Inflammatory macrophage treated with lipopolysaccharide for 4 hours (primary cell): Measurements from ENCODE around the gene MAPK10.

Source experiments
- DNase-seq: peaks from one replicate; pipeline ENCODE4 v3.0.0-alpha.2; 2020

MAPK10 gene

DNA sequence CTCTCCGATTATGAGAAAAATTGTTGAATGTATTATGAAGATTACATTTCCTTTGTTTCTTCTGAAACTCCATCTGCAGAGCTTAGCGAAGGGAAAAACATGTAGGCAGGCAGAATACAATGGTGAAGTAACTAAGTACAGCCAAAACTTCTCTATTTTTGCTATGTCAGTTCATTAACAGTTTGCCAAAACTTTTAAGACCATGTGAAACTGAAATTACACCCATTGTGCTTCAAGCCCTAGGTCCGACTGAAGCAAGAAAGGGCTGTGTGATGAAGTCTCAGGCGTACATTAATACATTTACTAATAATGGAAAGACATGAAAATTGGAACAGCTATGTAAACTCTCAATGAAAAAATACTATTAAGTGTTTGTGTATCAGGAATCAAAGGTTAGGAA lies 398.0 kb downstream of the MAPK10 start:
- DNase-seq, result no peak

DNA sequence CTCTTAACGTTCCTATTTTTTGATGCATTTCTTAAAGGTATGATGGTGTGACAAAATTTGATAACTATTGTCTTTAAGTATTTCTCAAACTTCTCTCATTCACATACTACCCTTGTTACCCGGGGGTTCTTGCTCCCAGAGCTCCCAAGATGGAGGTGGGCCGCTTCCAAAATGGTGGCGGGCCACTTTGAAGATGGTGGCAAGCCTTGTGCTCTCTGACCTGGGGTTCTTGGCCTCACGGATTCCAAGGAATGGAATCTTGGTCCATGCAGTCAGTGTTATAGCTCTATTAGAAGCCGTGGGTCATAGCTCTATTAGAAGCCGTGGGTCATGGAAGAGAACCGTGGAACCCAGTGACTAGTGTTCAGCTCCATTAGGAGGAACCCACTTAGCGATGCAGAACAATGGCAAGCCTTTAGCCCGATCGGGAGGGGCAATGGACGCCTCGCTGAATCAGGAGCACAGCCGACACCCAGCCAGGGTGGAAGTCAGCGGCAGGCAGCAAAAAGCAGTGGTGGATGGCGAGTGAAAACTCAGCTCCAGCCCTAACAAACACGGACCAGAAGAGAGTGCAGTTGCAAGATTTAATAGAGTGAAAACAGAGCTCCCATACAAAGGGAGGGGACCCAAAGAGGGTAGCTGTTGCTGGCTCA lies 403.4 kb downstream of the MAPK10 start:
- DNase-seq, result no peak

DNA sequence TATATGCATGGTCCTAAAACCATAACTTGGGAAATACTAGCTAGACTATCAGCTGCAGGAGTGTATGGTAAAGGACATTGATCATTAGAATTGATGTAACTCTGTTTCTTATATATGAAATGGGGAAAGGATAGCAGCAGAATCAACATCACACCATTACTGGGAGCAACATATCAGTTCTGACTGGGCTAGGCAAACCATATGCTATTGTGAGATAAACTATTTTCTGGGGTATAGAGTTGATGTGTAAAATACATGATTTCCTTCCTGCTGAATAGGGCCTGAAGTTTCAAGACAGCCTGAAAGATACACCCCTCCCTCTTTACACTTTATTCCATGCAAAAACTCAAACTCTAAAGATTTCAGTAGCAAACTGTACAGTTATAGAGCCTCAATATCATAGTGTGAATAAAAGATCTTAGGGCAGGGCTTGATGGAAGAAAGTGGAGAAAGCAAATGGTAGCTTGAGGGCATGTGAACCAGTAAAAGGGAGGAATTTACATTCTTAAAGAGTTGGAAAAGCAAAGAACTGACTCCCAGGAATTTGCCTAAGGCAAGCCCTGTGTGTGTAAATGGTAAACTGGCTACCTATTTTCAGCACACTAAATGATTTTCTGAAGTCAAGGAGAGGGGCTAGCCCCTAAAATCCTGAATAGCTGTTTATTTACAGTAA lies 404.1 kb downstream of the MAPK10 start:
- DNase-seq, result no peak

DNA sequence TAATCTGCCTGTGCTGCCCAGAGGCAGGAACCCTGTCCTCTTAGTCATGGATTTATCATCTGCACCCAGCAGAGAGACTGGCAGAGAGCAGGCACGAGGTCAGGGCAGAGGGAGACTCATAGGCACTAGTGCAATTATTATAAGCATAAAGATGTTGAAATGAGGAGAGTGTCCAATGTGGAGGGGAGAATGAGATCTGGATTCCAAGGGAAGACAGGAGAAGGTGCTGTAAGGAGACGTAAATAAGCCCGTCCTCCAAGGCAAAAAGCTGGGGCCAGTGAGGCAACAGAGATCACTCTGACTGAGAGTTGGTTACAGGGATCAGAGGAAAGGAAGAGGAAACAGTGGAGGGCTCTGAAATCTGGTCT lies 406.2 kb downstream of the MAPK10 start:
- DNase-seq, result no peak

DNA sequence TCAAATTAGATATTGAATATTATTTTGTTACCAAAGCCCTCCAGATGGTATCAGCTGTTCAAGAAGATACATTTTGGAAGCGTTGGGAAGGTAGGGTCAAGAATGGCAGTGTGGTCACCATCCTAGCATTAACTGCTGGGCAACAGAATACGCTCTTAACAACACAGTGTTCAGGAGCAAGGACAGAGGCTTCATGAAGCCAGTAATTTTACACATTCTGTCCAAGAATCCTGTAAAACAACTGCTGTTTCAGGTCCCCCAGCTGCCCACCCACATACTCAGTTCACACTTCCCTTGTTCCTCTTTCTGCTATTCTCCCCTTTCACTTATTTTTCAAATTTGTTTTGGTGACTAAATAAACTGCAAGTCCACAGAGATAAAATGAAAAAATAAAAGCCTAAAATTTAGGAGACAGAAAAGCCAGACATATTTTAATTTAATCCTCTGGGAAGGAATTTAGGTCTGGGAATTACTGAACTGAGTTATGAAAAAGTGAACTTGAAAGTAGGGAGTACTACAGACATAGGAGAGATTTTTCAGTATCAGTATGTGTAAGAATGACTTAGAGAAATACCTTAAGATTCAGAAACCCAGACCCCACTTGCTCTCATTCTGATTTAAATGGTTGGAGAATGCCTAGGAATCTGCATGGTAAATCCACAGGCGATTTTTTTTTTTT lies 406.7 kb downstream of the MAPK10 start:
- peak; percentile 21 for DNase-seq

DNA sequence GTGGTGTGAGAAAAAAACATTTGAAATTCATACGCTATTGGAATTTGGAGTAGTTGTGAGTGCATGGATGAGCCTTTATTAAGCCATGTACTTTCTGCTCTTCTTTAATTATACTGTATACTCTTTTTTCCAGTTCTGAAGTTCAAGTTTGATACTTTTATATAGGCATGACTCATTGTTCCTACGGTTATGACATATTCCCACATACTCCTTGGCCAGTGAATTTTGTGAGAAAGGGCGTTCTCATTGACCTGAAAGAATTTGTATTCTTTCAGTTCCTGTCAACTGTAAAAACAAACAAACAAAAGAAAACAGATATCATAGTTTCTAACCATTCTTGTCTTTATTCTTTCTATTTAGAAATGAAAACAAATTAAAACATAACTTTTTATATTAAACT lies 407.3 kb downstream of the MAPK10 start:
- DNase-seq, result no peak

DNA sequence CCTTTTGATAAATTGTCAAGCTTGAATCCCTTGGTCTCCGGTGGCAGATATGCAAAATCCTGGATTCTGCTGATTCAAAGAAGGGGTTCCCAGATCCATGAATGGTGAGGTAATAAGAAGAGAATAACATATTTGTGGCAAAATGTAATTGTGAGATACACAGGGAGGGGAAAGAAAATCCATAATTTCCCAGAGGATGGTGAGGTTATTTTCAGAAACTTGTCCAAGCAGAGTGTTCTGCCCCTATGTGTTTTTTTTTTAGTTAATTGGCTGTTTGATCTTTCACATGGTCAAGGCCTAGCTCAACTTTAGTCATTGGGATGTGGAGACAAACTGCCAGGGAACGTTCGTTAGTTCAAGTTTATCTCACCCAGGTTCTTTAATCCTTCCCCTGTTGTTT lies 408.8 kb downstream of the MAPK10 start:
- no peak for DNase-seq

DNA sequence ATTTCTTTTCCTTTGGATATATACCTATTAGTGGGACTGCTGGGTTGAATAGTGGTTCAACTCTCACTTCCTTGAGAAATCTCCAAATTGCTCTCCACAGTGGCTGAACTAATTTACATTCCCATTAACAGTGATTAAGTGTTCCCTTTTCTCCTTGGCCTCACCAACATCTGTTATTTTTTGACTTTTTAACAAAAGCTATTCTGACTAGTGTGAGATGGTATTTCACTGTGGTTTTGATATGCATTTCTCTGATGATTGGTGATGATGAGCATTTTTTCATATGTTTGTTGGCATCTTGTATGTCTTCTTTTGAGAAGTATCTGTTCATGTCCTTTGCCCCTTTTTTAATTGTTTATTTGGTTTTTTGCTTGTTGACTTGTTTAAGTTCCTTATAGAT lies 413.0 kb downstream of the MAPK10 start:
- DNase-seq, result no peak

DNA sequence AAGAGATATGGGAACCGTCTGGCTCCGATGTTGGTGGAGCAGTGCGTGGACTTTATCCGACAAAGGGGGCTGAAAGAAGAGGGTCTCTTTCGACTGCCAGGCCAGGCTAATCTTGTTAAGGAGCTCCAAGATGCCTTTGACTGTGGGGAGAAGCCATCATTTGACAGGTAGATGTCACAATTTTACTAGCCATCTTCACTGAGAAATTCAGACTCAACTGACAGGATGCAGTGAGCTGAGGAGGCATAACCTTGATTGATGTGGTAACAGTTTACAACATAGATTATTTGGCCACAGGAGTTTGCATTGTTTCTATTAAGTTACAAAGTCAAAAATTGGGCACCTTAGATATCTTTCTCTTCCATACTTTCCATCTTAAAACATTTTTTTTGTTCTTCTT lies 417.7 kb downstream of the MAPK10 start:
- DNase-seq, result no peak

DNA sequence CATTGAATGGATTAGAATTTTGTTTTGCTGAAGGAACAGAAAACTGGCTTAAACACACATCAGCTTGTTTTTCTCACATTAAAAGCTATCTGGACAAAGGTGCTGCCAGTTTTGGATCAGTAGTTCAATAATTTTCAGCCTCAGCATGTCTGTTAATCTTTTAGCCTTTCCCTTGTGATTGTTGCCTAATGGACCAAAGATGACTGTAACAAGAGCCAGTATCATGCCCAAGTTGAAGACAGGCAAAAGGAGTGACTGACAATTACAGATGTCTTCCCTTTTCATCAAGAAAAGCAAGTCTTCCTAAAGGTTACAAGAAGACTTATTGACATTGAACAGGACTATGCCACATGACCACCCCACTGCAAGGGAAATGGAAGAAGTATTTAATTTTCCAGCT lies 419.7 kb downstream of the MAPK10 start:
- DNase-seq, result no peak
